ENCODE measurements around the gene CLCN6.

CLCN6 gene

GRCh38 chr1:11891433-11892186 lies 85.6 kb downstream of the CLCN6 start:
- Histone ChIP-seq H3K27ac (ENCODE audit: low read depth, low read length) (no peak overlapping the region), H3K9me3 (ENCODE audit: low read length) (no peaks in the 10 kb centered on the region), H3K36me3 (ENCODE audit: insufficient read depth, low read length) (no peaks in the 10 kb centered on the region), H3K4me3 (ENCODE audit: low read depth in 1 of 2, low read length in 2 of 2) (no peak overlapping the region), H3K27me3 (ENCODE audit: control insufficient read depth in 1 of 2, insufficient read depth in 2 of 2, low read length in 2 of 2) (peaks cover 0 to 15% of the 10 kb centered on the region in 2 donors), H3K9ac (ENCODE audit: low read length) (no peak overlapping the region), H3K4me1 (ENCODE audit: insufficient read depth, low read length) (no peaks in the 10 kb centered on the region)

Data from muscle layer of colon (tissue), 2 donors.